Heart right ventricle (tissue), 16 donors: Measurements from ENCODE around the gene SLC39A11. TPM values are rescaled to one million over a fixed set of nuclear protein-coding genes. Genes with fewer than 3 reads are reported as not detected.

Experiments
- ATAC-seq, 8 donors: fragments of 200-7000 bp; cut with Tn5 transposase; one replicate each; pipeline ENCODE4 v1.9.1; 2020; ENCODE audit warnings: mild to moderate bottlenecking in 8 of 8, moderate library complexity in 8 of 8, moderate number of reproducible peaks in 1 of 8
- DNase-seq, 2 donors: peaks; one replicate each; pipeline ENCODE4 v3.0.0-alpha.2; 2020
- H3K27ac ChIP-seq, 10 donors: fragments of 200-600 bp; sonication (generic) in 2 of 10; one replicate each; pipeline versions ENCODE4 v1.5.0 to v1.8.0; 2020 to 2022; ENCODE audit warnings: mild to moderate bottlenecking in 3 of 10
- H3K27me3 ChIP-seq, 7 donors: fragments of 200-600 bp; one replicate each; pipeline ENCODE4 v1.8.0; 2021 to 2022; ENCODE audit warnings: mild to moderate bottlenecking in 2 of 7
- H3K36me3 ChIP-seq, 9 donors: fragments of 200-600 bp; sonication (generic) in 1 of 9; one replicate each; pipeline versions ENCODE4 v1.5.0 to v1.8.0; 2020 to 2022; ENCODE audit warnings: mild to moderate bottlenecking in 2 of 9
- H3K4me1 ChIP-seq, 9 donors: fragments of 200-600 bp; sonication (generic) in 1 of 9; one replicate each; pipeline versions ENCODE4 v1.5.0 to v1.8.0; 2020 to 2022; ENCODE audit warnings: mild to moderate bottlenecking in 4 of 9
- H3K4me3 ChIP-seq, 10 donors: fragments of 200-600 bp; sonication (generic) in 2 of 10; one replicate each; pipeline versions ENCODE4 v1.5.0 to v1.8.0; 2020 to 2022; ENCODE audit warnings: mild to moderate bottlenecking in 7 of 10, moderate library complexity in 2 of 10
- H3K9me3 ChIP-seq, 11 donors: fragments of 200-600 bp in 10 of 11; sonication (generic) in 2 of 11; one replicate each; pipeline versions ENCODE4 v1.5.0 to v1.8.0; 2013 to 2022; ENCODE audit warnings: mild to moderate bottlenecking in 2 of 11, control low read depth in 1 of 11, moderate library complexity in 1 of 11
- CTCF ChIP-seq, 9 donors: fragments of 200-600 bp; sonication (generic) in 2 of 9; IDR thresholded peaks; one replicate each; pipeline versions ENCODE4 v1.5.0 to v1.8.0; 2021 to 2022; ENCODE audit warnings: antibody characterized with exemption in 9 of 9, mild to moderate bottlenecking in 5 of 9, moderate library complexity in 1 of 9
- WGBS, 2 donors: extraction: QIAGEN DNeasy Blood & Tissue Kit; methylation state at CpG; one replicate each; pipeline ENCODE4 v1.1.7; 2013; ENCODE audit warnings: inconsistent platforms in 1 of 2; 5-methylcytosine and 5-hydroxymethylcytosine counted together
- intact Hi-C, 10 donors: fragments of 100-400 bp; cut with DNase I; formaldehyde crosslinking; loops; one replicate each; pipeline versions ENCODE4 v1.11.1 to v1.14.2; 2022
- polyA plus RNA-seq, 2 donors: library from polyadenylated mRNA; stranded (reverse); fragments of 200-250 nt; gene quantifications; one replicate each; pipeline ENCODE4 v1.2.3, GENCODE V29; 2013
- total RNA-seq, 10 donors: library from RNA; stranded (reverse); fragmentation: NEBNext Ultra II Directional in 3 of 10; extraction: Animal tissue kit (Norgen Biotek cat#: 25700) in 3 of 10; gene quantifications; one replicate each; pipeline versions ENCODE4 v1.2.1 to v1.2.4, GENCODE V29; 2021 to 2023
- donor health status: Arrhythmogenic right ventricular cardiomyopathy.
- donor health status: ischemic (EF 13 %, LVEDD 7.1; RV severe dilation, severe dysfunction).
- donor health status: healthy with polysubstance abuse.
- donor health status: DM: no; HTN: yes; CAD: no.
- donor health status: DM: no; HTN: no; CAD: no.
- donor health status: ischemic (EF 25% LVEDD 6.9; RV normal size, moderate dysfunction).
- donor health status: ischemic (EF 25% LVEDD 5.7; RV mildly dilated, moderate dysfunction).
- donor health status: healthy.
- donor health status: DM: yes; HTN: yes; CAD: no.
- donor health status: Ischemic cardiomyopathy.
- donor health status: ischemic (EF 35%, LVEDD 5.7; RV mildly dilated, moderate dysfunction).
- donor health status: nonischemic (EF 11% LVEDD 7.7; RV severe dilation, severe dysfunction).
- donor health status: DM: yes; HTN: yes; CAD: no.
- donor health status: PGD.
- donor health status: ischemic (EF 29% LVEDD 5.4; RV normal size, mild dysfunction).
- donor health status: nonischemic (EF 23%, LVEDD 6.1; RV moderate dilation, normal function).

The SLC39A11 gene
- total and polyA plus RNA-seq, 12 donors, result 2.4 to 11.3 (median 6.4) TPM

- ATAC-seq (no peak), DNase-seq (no peak)
- WGBS, 2 donors, result 81 to 84% methylated on average over 2 of the region's 2 CpGs
- Histone ChIP-seq H3K9me3 (peaks cover 0 to 18% (median 4%) of the 10 kb centered on the region in 11 donors), H3K27me3 (peaks cover 0 to 26% (median 11%) of the 10 kb centered on the region in 7 donors), H3K36me3 (no peaks in the 10 kb centered on the region), H3K4me3 (no peak overlapping the region), H3K27ac (no peak overlapping the region), H3K4me1 (peaks cover 0 to 6% (median 0%) of the 10 kb centered on the region in 9 donors)
- no peak for TF ChIP-seq CTCF (IDR thresholded peaks at IDR 0.05)
- intact Hi-C loops, result no loop called here
These were observed 483.0 kb downstream of the SLC39A11 start for GRCh38 chr17:72609501-72609900.

DNA sequence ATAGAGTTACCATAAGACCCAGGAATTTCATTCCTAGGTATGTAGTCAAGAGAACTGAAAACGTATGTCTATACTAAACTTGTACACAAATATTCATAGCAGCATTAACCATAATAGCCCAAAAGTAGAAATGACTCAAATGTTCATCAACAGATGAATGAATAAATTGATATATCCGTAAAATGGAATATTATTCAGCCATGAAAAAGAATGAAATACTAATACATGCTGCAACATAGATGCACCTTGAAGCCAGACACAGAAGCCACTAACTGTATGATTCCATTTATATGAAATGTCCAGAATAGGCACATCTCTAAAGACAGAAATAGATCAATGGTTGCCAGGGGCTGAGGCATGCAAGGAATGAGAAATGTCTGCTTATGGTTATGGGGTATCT, 484.1 kb downstream of the SLC39A11 start:
- H3K4me3 ChIP-seq, result no peak overlapping the region
- intact Hi-C loops, result no loop called here
- H3K27me3 ChIP-seq, result peaks cover 0 to 27% (median 4%) of the 10 kb centered on the region in 7 donors
- H3K36me3 ChIP-seq, result no peaks in the 10 kb centered on the region
- WGBS, 2 donors, result 90% methylated on average over 2 of the region's 2 CpGs
- H3K4me1 ChIP-seq, result no peaks in the 10 kb centered on the region
- H3K27ac ChIP-seq, result no peak overlapping the region
- H3K9me3 ChIP-seq, result peaks cover 0 to 18% (median 4%) of the 10 kb centered on the region in 11 donors
- no peak for TF ChIP-seq CTCF (IDR thresholded peaks at IDR 0.05)
- no peak for ATAC-seq
- no peak for DNase-seq

GRCh38 chr17:72606656-72607055, 485.8 kb downstream of the SLC39A11 start:
- Histone ChIP-seq H3K36me3 (no peaks in the 10 kb centered on the region), H3K27me3 (peaks cover 0 to 30% (median 0%) of the 10 kb centered on the region in 7 donors), H3K4me1 (no peaks in the 10 kb centered on the region), H3K27ac (no peak overlapping the region), H3K9me3 (peaks cover 0 to 18% (median 4%) of the 10 kb centered on the region in 11 donors), H3K4me3 (no peak overlapping the region)
- intact Hi-C loops, result no loop called here
- TF ChIP-seq CTCF (IDR thresholded peaks at IDR 0.05), result no peak
- ATAC-seq, result no peak
- DNase-seq, result no peak

- H3K4me1 ChIP-seq, result no peaks in the 10 kb centered on the region
- DNase-seq, result no peak
- no peak for ATAC-seq
- TF ChIP-seq CTCF (IDR thresholded peaks at IDR 0.05), result no peak
- 68 to 75% methylated on average over 1 of the region's 1 CpG for WGBS, 2 donors
- no peak overlapping the region for H3K4me3 ChIP-seq
- H3K9me3 ChIP-seq, result peaks cover 0 to 18% (median 4%) of the 10 kb centered on the region in 11 donors
- no peaks in the 10 kb centered on the region for H3K36me3 ChIP-seq
- H3K27ac ChIP-seq, result no peak overlapping the region
- H3K27me3 ChIP-seq, result peaks cover 0 to 37% (median 0%) of the 10 kb centered on the region in 7 donors
- intact Hi-C loops, result no loop called here
These were observed 486.9 kb downstream of the SLC39A11 start for GRCh38 chr17:72605543-72605942.
